GM19025 (cell line): Measurements from ENCODE around the gene PPIL6.

Source experiments
- ATAC-seq: cut with Tn5 transposase; IDR thresholded peaks from one replicate; pipeline ENCODE4 v1.9.1; 2021; ENCODE audit warnings: mild to moderate bottlenecking, low read depth, moderate library complexity; ENCODE audit not compliant: unreplicated experiment

PPIL6 gene

GRCh38 chr6:109440331-109441068 is at the start of gene PPIL6, which contains the start of gene SMPD2:
TSS of gene PPIL6 (minus strand) at chr6:109440628. CDS start at chr6:109440590, 38 bp downstream.
TSS of gene SMPD2 (plus strand) at chr6:109440724. CDS start at chr6:109441122, 398 bp downstream.
- ATAC-seq: peak; percentile 92

DNA sequence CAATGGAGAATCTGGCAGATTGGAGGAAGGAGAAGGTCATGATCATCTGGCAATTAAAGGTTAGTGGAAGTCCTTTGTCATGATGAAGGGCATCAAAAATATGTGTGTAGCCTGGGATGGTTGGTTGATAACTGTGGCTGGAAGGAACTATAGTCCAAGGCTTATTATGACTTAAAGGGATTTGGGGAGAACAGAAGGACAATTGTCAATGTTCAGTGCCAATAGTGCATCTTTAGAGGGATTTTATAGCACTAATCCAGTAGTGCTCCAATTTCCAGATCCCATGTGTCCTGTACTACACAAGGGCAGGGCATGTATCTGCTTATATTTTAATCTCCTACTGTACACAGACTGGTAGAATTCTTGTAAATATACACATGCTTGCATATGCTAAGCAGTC is 47.6 kb upstream of the PPIL6 start:
- ATAC-seq: no peak

DNA sequence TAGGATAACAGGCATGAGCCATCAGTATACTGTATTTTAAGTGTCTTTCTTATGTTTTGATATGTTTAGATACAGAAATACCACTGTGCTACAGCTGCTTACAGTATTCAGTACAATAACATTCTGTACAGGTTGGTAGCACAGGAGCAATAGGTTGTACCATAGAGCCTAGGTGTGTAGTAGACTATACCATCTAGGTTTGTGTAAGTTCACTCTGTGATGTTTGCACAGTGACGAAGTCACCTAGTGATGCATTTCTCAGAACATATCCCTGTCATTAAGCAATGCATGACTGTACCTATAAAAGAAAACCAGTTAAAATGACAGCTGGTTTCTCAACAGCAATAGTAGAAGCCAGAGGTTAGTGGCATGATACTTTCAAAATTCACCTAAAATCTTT is 45.6 kb upstream of the PPIL6 start:
- no peak for ATAC-seq

DNA sequence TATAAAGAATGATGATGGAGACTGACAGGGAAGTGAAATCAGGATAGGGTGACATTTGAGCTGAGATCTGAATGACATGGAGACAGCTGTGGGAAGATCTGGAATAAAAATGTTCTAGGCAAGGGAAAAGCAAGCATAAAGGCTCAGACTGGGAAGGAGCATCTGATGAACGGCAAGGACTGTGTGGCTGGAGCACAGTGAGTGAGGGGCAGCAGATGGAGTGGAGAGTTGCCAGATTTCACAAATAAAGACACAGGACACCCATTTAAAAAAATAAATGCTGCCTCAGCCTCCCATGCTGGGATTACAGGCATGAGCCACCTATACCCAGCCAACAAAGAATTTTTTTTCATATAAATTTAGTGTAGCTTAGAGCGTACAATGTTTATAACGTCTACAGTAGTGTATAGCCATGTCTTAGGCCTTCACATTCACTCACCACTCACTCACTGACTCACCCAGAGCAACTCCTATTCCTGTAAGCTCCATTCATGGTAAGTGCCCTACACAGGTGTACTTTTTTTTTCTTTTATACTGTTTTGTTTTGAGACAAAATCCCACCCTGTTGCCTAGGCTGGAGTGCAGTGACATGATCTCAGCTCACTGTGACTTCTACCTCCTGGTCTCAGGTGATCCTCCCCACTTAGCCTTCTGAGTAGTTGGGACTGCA is 45.0 kb upstream of the PPIL6 start:
- no peak for ATAC-seq

DNA sequence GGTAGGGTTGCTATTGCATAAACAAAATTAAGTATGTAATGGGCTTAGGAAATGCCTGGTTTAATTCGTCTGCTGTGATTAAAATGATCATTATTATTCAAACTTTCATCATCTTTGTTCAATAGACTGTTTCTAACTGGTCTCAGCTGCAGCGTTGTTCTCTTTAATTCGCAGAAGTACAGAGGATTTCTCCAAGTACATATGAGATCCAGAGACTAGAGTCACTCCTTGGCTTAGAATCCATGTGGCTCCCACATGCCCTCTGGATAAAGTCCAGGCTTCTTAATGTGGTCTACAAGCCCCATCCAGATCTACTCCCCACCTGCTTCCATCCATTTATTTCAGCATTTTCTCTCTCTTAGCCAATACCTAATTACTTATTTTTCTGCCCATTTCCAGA is 43.7 kb upstream of the PPIL6 start:
- no peak for ATAC-seq

- ATAC-seq: no peak
Measured at GRCh38 chr6:109483735-109484057, 43.3 kb upstream of the PPIL6 start.

DNA sequence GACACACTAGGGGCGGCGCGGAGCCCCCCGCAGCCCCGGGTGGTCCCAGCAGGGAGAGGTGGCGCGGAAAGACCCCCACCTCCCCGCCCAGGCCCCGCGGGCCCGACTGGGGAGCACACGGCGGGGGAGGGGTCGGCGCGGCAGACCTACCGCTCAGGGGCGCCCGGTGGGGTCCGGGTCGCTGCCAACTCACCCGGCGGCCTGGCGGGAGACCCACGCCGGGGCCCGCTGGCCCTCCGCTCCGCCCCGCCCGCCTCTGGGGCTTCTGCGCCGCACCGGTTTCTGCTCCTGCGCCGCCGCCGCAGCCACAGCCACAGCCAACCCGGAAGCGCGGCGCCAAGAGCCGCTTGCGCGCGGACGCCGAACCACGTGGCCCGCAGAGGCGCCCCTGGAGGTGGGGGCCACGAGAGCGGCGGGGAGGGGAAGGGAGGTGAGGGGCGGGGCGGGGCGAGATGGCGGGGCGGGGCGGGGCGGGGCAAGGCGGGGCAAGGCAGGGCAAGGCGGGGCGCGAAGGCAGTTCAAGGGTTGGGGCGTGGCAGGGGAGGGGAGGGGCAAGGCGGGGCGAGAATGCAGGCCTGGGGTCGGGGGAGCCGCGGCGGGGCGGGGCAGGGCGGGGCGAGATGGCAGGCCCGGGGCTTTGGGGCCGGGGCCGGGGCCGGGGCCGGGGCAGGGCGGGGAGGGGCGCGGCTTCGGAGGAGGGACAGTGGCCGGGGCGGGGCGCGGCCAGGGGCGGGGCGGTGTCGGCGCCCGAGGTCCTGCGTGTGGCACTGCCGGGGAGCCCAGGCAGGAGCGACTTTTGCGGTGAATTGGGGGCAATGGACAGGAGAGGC is 42.7 kb upstream of the PPIL6 start, which contains the start of gene ZBTB24:
ZBTB24 (minus strand) TSS at position 315 of the 830 bp plus-strand sequence. CDS start 1,193 bp downstream, outside the sequence.
- peak; percentile 87 for ATAC-seq

DNA sequence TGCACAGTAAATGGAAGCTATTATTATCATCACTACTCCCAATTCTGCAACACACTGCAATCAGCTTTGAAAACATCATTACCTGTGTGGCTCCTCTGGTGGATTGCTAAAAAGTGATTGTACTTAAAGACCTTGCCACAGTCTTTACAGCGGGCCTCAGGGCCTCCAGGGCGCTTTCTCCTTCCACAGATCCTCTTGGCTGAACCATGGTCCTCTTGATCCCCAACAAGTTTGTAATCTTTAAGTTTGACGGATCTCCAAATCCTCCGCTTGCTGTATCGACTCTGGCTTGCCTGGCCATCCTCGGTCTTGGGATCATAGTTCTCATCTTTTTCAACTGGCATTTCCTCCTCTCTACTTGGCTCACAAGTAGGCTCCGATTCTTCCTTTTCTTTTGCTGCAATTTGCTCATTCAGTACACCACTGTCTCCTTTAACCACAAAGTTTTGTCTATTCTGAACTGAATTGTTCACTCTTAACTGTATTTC is 40.6 kb upstream of the PPIL6 start:
- ATAC-seq: no peak

GRCh38 chr6:109478841-109479624 is 38.6 kb upstream of the PPIL6 start:
- ATAC-seq: no peak

GRCh38 chr6:109478222-109478805 is 37.9 kb upstream of the PPIL6 start:
- no peak for ATAC-seq

DNA sequence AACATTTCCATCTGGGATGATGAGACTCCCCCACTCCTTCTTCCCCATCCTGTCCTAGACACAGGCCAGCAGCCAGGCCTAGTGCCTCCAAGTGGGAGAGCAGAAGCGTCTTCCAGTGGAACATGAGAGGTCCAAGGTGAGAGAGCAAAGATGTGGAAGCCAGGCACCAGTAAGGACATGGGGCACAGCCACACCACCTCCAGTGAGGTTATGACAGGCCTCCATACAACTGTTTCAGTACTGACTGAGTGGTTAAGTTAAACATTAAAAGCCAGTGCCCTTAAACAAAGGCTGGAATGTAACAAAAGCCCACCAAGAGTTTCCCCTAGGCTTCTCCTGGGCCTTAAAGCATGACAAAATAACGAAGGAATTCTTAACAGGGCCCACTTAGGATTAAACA is 37.3 kb upstream of the PPIL6 start:
- peak; percentile 63 for ATAC-seq

GRCh38 chr6:109477184-109477583 is 36.8 kb upstream of the PPIL6 start:
- ATAC-seq: no peak

- no peak for ATAC-seq
Measured at GRCh38 chr6:109475625-109476024, 35.2 kb upstream of the PPIL6 start.

DNA sequence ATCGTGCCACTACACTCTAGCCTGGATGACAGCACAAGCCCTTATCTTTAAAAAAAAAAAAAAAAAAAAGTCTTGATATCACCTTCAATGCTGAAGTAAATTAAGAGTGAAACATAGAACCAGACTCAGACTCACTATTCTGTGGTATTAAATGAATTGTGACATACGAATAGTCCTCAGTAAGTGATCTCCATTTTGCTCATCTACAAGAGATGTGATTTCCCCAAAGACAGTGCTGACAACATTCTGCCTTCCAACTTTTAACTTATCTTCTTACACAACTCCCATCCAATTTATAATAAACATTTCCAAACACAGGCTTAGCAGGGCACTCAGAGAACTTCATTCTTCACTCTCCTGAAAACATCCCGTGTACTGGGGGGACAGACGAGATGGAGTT is 34.6 kb upstream of the PPIL6 start:
- no peak for ATAC-seq

GRCh38 chr6:109473120-109473519 is 32.7 kb upstream of the PPIL6 start:
- no peak for ATAC-seq

DNA sequence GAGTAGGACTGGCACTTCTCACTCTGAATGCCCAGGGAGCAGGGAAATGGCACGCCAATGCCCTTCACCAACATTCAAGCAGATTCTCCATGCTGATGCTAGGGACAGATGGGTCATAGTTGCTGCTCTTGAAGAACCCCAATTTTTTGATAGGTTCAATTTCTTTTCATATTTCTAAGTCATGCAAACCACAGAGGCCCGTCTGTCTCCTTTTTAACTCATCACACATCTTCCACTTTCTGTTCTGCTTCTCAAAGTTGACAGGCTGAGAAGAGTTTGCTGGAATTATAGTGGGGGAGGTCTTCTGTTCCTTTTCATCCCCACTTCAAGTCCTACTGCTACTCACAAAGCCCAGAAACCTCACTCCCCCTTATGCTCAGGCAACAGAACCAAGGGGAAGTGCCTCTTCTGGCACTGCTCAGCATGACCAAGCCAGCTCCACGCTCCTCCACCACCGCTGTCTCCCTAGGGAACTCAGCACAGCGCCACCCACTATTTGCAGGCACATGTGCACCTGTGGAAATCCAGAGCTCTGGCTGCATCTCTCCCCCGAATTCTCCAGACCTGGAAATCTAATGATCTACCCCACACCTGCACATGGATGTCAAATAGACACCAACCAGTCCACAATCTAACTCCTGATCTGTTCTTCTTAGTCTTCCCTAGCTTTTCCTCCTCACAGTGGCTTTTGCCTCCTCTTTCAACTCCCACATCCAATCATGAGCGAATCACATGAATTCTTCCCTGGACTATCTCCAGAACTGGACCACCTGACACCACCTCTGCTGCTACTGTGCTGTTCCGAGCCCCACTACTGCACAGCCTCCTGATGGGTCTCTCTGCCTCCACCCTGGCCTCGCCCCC is 31.9 kb upstream of the PPIL6 start:
- peak; percentile 68 for ATAC-seq

- ATAC-seq: no peak
Measured at GRCh38 chr6:109471105-109471810, 30.8 kb upstream of the PPIL6 start.

DNA sequence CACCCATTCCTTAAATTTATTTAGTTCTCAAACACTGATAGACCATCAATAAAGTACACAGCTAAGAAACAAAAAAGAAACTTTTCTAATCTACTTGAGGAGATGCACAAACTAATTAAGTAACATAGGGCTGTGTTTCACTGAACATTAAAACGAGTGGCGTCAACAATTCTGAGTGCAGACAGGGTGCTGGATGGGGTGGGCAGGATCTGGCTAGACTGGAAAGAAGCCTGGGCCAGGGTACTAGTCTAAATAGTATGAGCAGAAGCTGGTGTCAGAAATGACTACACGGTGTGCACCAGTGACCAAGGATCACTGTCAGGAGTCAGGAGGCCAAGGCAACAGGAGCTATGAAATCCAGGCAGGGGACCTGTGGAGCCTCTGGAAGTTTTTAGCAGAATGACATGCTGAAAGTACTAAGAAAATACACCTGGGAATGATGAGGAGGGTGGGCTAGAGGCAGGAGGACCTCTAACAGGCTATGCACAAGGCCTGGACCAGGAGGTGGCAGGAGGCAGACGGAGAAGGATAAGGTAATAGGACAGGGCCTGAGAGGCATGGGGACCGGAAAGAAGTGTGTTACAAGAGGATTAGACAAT is 29.3 kb upstream of the PPIL6 start:
- no peak for ATAC-seq
